Testis (tissue), 3 donors: ENCODE results near the gene WFDC13. TPM values are rescaled to one million over a fixed set of nuclear protein-coding genes. Genes with fewer than 3 reads are reported as not detected.

ENCODE experiments used
- DNase-seq: peaks from one replicate; pipeline ENCODE4 v3.0.0-alpha.2; 2019
- H3K27ac ChIP-seq, 2 donors: fragments of 200-600 bp; sonication (generic); one replicate each; pipeline ENCODE4 v1.5.1; 2019
- H3K27me3 ChIP-seq: fragments of 200-600 bp; sonication (generic); one replicate; pipeline ENCODE4 v1.5.1; 2019
- H3K36me3 ChIP-seq: fragments of 200-600 bp; sonication (generic); one replicate; pipeline ENCODE4 v1.5.1; 2017; ENCODE audit warnings: low read depth; ENCODE audit errors: missing control alignments
- H3K4me1 ChIP-seq: fragments of 200-600 bp; sonication (generic); one replicate; pipeline ENCODE4 v1.5.1; 2019
- H3K4me3 ChIP-seq, 2 donors: fragments of 200-600 bp; sonication (generic); one replicate each; pipeline ENCODE4 v1.5.1; 2017 to 2019
- H3K9me3 ChIP-seq: fragments of 200-600 bp; sonication (generic); one replicate; pipeline ENCODE4 v1.5.1; 2017
- CTCF ChIP-seq, 3 experiments: fragments of 450-650 bp in 2 of 3; fragments of 200-600 bp in 1 of 3; sonication (generic) in 1 of 3; IDR thresholded peaks; one replicate each; pipeline ENCODE4 v1.5.1; 2016 to 2019; ENCODE audit warnings: antibody characterized with exemption in 3 of 3, mild to moderate bottlenecking in 2 of 3, moderate library complexity in 1 of 3
- POLR2A ChIP-seq: fragments of 450-650 bp; IDR thresholded peaks from one replicate; pipeline ENCODE4 v1.6.1; 2017; ENCODE audit warnings: antibody characterized with exemption, mild to moderate bottlenecking, moderate library complexity
- WGBS, 2 donors: methylation state at CpG; one replicate each; pipeline ENCODE4 v1.1.5; 2018; 5-methylcytosine and 5-hydroxymethylcytosine counted together
- intact Hi-C: fragments of 100-400 bp; cut with DNase I; formaldehyde crosslinking; loops from one replicate; pipeline ENCODE4 v1.15.1; 2023; ENCODE audit warnings: low total_unique reads
- microRNA-seq, 2 donors: library from miRNA; unstranded; fragments of <30 nt; microRNA quantifications; one replicate each; pipeline ENCODE4, GENCODE V29; 2016; ENCODE audit warnings: borderline number of aligned reads in 2 of 2, borderline replicate concordance in 1 of 2
- polyA plus RNA-seq: library from polyadenylated mRNA; stranded (reverse); fragments of 350-450 nt; fragmentation: Illumina TruSeq; extraction: RNeasy Lipid Tissue Mini Kit (QIAGEN cat#74804); gene quantifications from one replicate; pipeline ENCODE4 v1.2.3, GENCODE V29; 2014; ENCODE audit warnings: low read depth, low replicate concordance; ENCODE audit not compliant: insufficient read depth
- small RNA-seq, 2 donors: library from RNA; depleted of rRNA; stranded (forward); fragments of <200 nt; gene quantifications; one replicate each; pipeline ENCODE3, GENCODE V24; 2016
- total RNA-seq, 2 donors: library from RNA; depleted of rRNA; stranded (reverse); fragments of >200 nt; gene quantifications; one replicate each; pipeline ENCODE4 v1.2.3, GENCODE V29; 2016

WFDC13 gene
- total and polyA plus RNA-seq, 3 donors from 2014 or later, result not detected

GRCh38 chr20:45758096-45758495 lies 56.3 kb downstream of the WFDC13 start:
- Histone ChIP-seq H3K4me1 (no peaks in the 10 kb centered on the region), H3K27me3 (no peaks in the 10 kb centered on the region), H3K27ac (no peak overlapping the region), H3K36me3 (no peaks in the 10 kb centered on the region), H3K9me3 (no peaks in the 10 kb centered on the region), H3K4me3 (no peak overlapping the region)
- TF ChIP-seq POLR2A (no peak), CTCF (IDR thresholded peaks at IDR 0.05) (no peak)
- WGBS, 2 donors, result 74 to 90% methylated on average over 3 to 4 of the region's 4 CpGs
- no peak for DNase-seq
- intact Hi-C loops, result no loop called here

Small RNA genes within 50 kb of the gene (microRNA-seq; reads per million reads assigned to microRNA genes)
- 2.1 to 10.4 reads per million in 2 donors for gene MIR3617

Small RNA genes within 50 kb of the gene (small RNA-seq; reads per million reads assigned to genes)
- gene MIR3617, result 0 reads per million in 2 donors
- 0 reads per million in 2 donors for gene SPINT5P

Other genes starting within 250 kb of the WFDC13 start
- gene WFDC2, start 232.3 kb upstream of the WFDC13 start, total RNA-seq, result 10 to 100 TPM in 1 of 2 donors, 1 to 10 TPM in 1; 6.1 to 32.0 TPM
- 37.6 TPM for gene WFDC2, start 232.3 kb upstream of the WFDC13 start, polyA plus RNA-seq
- not detected for gene SPINT3, start 186.4 kb upstream of the WFDC13 start, total RNA-seq
- not detected for gene SPINT3, start 186.4 kb upstream of the WFDC13 start, polyA plus RNA-seq
- gene WFDC6, start 162.6 kb upstream of the WFDC13 start, total RNA-seq, result 10 to 100 TPM; 75.6 to 83.3 TPM
- 24.9 TPM for gene WFDC6, start 162.6 kb upstream of the WFDC13 start, polyA plus RNA-seq
- gene EPPIN, start 154.6 kb upstream of the WFDC13 start, total RNA-seq, result 100 to 1,000 TPM; 185 to 222 TPM
- gene EPPIN, start 154.6 kb upstream of the WFDC13 start, polyA plus RNA-seq, result 251 TPM
- gene WFDC8, start 122.8 kb upstream of the WFDC13 start, total RNA-seq, result not detected
- not detected for gene WFDC8, start 122.8 kb upstream of the WFDC13 start, polyA plus RNA-seq
- not detected for gene WFDC10A, start 72.3 kb upstream of the WFDC13 start, total RNA-seq
- gene WFDC10A, start 72.3 kb upstream of the WFDC13 start, polyA plus RNA-seq, result not detected
- not detected for gene WFDC9, start 70.8 kb upstream of the WFDC13 start, total RNA-seq
- not detected for gene WFDC9, start 70.8 kb upstream of the WFDC13 start, polyA plus RNA-seq
- not detected for gene WFDC11, start 31.8 kb upstream of the WFDC13 start, total RNA-seq
- gene WFDC11, start 31.8 kb upstream of the WFDC13 start, polyA plus RNA-seq, result 1.7 TPM
- 1 to 10 TPM; 1.0 to 1.2 TPM for gene WFDC10B, start 3.0 kb downstream of the WFDC13 start, total RNA-seq
- gene WFDC10B, start 3.0 kb downstream of the WFDC13 start, polyA plus RNA-seq, result 4.3 TPM
- not detected for gene SPINT4, start 20.3 kb downstream of the WFDC13 start, total RNA-seq
- not detected for gene SPINT4, start 20.3 kb downstream of the WFDC13 start, polyA plus RNA-seq
- gene WFDC3, start 89.8 kb downstream of the WFDC13 start, total RNA-seq, result 10 to 100 TPM; 37.5 to 56.2 TPM
- gene WFDC3, start 89.8 kb downstream of the WFDC13 start, polyA plus RNA-seq, result 99.2 TPM
- gene DNTTIP1, start 89.9 kb downstream of the WFDC13 start, total RNA-seq, result 10 to 100 TPM; 38.6 to 49.9 TPM
- 67.2 TPM for gene DNTTIP1, start 89.9 kb downstream of the WFDC13 start, polyA plus RNA-seq
- gene UBE2C, start 110.6 kb downstream of the WFDC13 start, total RNA-seq, result 10 to 100 TPM; 21.4 to 22.0 TPM
- gene UBE2C, start 110.6 kb downstream of the WFDC13 start, polyA plus RNA-seq, result 36.7 TPM
- gene TNNC2, start 125.3 kb downstream of the WFDC13 start, total RNA-seq, result 1 to 10 TPM; 4.6 to 6.5 TPM
- gene TNNC2, start 125.3 kb downstream of the WFDC13 start, polyA plus RNA-seq, result 12.1 TPM
- gene SNX21, start 131.8 kb downstream of the WFDC13 start, total RNA-seq, result 10 to 100 TPM; 77.9 to 82.4 TPM
- 23.9 TPM for gene SNX21, start 131.8 kb downstream of the WFDC13 start, polyA plus RNA-seq
- 10 to 100 TPM; 71.2 to 79.6 TPM for gene ACOT8, start 155.4 kb downstream of the WFDC13 start, total RNA-seq
- gene ACOT8, start 155.4 kb downstream of the WFDC13 start, polyA plus RNA-seq, result 44.4 TPM
- 10 to 100 TPM in 1 of 2 donors, 1 to 10 TPM in 1; 9.3 to 12.8 TPM for gene ZSWIM3, start 155.6 kb downstream of the WFDC13 start, total RNA-seq
- 8.0 TPM for gene ZSWIM3, start 155.6 kb downstream of the WFDC13 start, polyA plus RNA-seq
- 10 to 100 TPM; 24.0 to 24.5 TPM for gene ZSWIM1, start 179.2 kb downstream of the WFDC13 start, total RNA-seq
- gene ZSWIM1, start 179.2 kb downstream of the WFDC13 start, polyA plus RNA-seq, result 11.4 TPM
- 10 to 100 TPM; 14.9 to 26.0 TPM for gene SPATA25, start 185.6 kb downstream of the WFDC13 start, total RNA-seq
- 59.4 TPM for gene SPATA25, start 185.6 kb downstream of the WFDC13 start, polyA plus RNA-seq
- 1 to 10 TPM; 7.0 to 9.1 TPM for gene NEURL2, start 189.2 kb downstream of the WFDC13 start, total RNA-seq
- 1.9 TPM for gene NEURL2, start 189.2 kb downstream of the WFDC13 start, polyA plus RNA-seq
- gene CTSA, start 189.3 kb downstream of the WFDC13 start, total RNA-seq, result 100 to 1,000 TPM; 112 to 223 TPM
- 103 TPM for gene CTSA, start 189.3 kb downstream of the WFDC13 start, polyA plus RNA-seq
- 10 to 100 TPM; 53.3 to 80.0 TPM for gene PLTP, start 210.1 kb downstream of the WFDC13 start, total RNA-seq
- gene PLTP, start 210.1 kb downstream of the WFDC13 start, polyA plus RNA-seq, result 105 TPM
- 10 to 100 TPM; 39.4 to 48.7 TPM for gene PCIF1, start 232.6 kb downstream of the WFDC13 start, total RNA-seq
- 39.3 TPM for gene PCIF1, start 232.6 kb downstream of the WFDC13 start, polyA plus RNA-seq